HL-60 (cell line): ENCODE measurements around the gene CTDP1.

Experiments used
- POLR2AphosphoS5 ChIP-seq: IDR thresholded peaks from 2 replicates; pipeline ENCODE4 v1.6.1; 2012; ENCODE audit warnings: low read depth
- TF ChIP-seq, protein P1 (sequence below): IDR thresholded peaks from one replicate; pipeline ENCODE4 v1.5.1; 2011; ENCODE audit warnings: low read length, control low read depth, inconsistent platforms; ENCODE audit not compliant: insufficient read depth
- TF ChIP-seq, protein P2 (sequence below): IDR thresholded peaks from 2 replicates; pipeline ENCODE4 v1.6.1; 2012; ENCODE audit warnings: low read depth; ENCODE audit not compliant: insufficient replicate concordance

DNA sequence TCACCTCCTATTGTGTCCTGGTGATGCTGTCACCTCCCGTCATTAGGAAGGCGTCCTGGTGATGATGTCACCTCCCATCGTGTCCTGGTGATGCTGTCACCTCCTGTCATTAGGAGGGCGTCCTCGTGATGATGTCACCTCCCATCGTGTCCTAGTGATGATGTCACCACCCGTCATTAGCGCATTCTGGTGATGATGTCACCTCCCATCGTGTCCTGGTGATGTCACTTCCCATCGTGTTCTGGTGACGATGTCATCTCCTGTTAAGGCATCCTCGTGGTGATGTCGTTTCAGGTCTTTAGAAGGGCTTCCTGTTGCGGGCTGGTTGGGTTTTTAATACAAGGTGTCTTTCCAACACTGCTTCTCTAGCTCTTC, 40.7 kb downstream of the CTDP1 start:
- TF ChIP-seq, protein P1, sequence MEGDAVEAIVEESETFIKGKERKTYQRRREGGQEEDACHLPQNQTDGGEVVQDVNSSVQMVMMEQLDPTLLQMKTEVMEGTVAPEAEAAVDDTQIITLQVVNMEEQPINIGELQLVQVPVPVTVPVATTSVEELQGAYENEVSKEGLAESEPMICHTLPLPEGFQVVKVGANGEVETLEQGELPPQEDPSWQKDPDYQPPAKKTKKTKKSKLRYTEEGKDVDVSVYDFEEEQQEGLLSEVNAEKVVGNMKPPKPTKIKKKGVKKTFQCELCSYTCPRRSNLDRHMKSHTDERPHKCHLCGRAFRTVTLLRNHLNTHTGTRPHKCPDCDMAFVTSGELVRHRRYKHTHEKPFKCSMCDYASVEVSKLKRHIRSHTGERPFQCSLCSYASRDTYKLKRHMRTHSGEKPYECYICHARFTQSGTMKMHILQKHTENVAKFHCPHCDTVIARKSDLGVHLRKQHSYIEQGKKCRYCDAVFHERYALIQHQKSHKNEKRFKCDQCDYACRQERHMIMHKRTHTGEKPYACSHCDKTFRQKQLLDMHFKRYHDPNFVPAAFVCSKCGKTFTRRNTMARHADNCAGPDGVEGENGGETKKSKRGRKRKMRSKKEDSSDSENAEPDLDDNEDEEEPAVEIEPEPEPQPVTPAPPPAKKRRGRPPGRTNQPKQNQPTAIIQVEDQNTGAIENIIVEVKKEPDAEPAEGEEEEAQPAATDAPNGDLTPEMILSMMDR, result no peak
- no peak for TF ChIP-seq POLR2AphosphoS5
- TF ChIP-seq, protein P2, sequence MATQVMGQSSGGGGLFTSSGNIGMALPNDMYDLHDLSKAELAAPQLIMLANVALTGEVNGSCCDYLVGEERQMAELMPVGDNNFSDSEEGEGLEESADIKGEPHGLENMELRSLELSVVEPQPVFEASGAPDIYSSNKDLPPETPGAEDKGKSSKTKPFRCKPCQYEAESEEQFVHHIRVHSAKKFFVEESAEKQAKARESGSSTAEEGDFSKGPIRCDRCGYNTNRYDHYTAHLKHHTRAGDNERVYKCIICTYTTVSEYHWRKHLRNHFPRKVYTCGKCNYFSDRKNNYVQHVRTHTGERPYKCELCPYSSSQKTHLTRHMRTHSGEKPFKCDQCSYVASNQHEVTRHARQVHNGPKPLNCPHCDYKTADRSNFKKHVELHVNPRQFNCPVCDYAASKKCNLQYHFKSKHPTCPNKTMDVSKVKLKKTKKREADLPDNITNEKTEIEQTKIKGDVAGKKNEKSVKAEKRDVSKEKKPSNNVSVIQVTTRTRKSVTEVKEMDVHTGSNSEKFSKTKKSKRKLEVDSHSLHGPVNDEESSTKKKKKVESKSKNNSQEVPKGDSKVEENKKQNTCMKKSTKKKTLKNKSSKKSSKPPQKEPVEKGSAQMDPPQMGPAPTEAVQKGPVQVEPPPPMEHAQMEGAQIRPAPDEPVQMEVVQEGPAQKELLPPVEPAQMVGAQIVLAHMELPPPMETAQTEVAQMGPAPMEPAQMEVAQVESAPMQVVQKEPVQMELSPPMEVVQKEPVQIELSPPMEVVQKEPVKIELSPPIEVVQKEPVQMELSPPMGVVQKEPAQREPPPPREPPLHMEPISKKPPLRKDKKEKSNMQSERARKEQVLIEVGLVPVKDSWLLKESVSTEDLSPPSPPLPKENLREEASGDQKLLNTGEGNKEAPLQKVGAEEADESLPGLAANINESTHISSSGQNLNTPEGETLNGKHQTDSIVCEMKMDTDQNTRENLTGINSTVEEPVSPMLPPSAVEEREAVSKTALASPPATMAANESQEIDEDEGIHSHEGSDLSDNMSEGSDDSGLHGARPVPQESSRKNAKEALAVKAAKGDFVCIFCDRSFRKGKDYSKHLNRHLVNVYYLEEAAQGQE, result no peak
